HG02852 (cell line): ENCODE data around the gene DNER.
"Not testable (repeated sequence)": the region's sequence is repeated elsewhere in the genome, so short reads cannot be mapped to it uniquely, and the experiment has no call there.

Experiments
- ATAC-seq: cut with Tn5 transposase; IDR thresholded peaks from one replicate; pipeline ENCODE4 v1.9.1; 2021; ENCODE audit warnings: mild to moderate bottlenecking, moderate library complexity; ENCODE audit not compliant: unreplicated experiment

DNER gene

GRCh38 chr2:229714080-229714735 is at the start of gene DNER:
DNER (minus strand) TSS chr2:229714555; CDS start chr2:229714423, 132 bp downstream.
- peak; percentile 77 for ATAC-seq

- ATAC-seq: no peak
Observed at GRCh38 chr2:229761663-229762062, 47.3 kb upstream of the DNER start.

- ATAC-seq: not testable (repeated sequence)
Observed at GRCh38 chr2:229757462-229757861, 43.1 kb upstream of the DNER start.

- no peak for ATAC-seq
Observed at GRCh38 chr2:229752970-229753729, 38.8 kb upstream of the DNER start.

- no peak for ATAC-seq
Observed at GRCh38 chr2:229749779-229750178, 35.4 kb upstream of the DNER start.

GRCh38 chr2:229748950-229749349 is 34.6 kb upstream of the DNER start:
- ATAC-seq: no peak

GRCh38 chr2:229742691-229743090 is 28.3 kb upstream of the DNER start:
- not testable (repeated sequence) for ATAC-seq

GRCh38 chr2:229740279-229740678 is 25.9 kb upstream of the DNER start:
- no peak for ATAC-seq

GRCh38 chr2:229738024-229738625 is 23.8 kb upstream of the DNER start:
- ATAC-seq: no peak

- no peak for ATAC-seq
Observed at GRCh38 chr2:229734410-229734809, 20.1 kb upstream of the DNER start.

GRCh38 chr2:229733611-229734245 is 19.4 kb upstream of the DNER start:
- ATAC-seq: no peak

GRCh38 chr2:229732897-229733296 is 18.5 kb upstream of the DNER start:
- no peak for ATAC-seq

GRCh38 chr2:229731916-229732315 is 17.6 kb upstream of the DNER start:
- no peak for ATAC-seq

- ATAC-seq: no peak
Observed at GRCh38 chr2:229731363-229731762, 17.0 kb upstream of the DNER start.

GRCh38 chr2:229728370-229728769 is 14.0 kb upstream of the DNER start:
- ATAC-seq: no peak

- no peak for ATAC-seq
Observed at GRCh38 chr2:229726643-229727042, 12.3 kb upstream of the DNER start.

GRCh38 chr2:229725716-229726574 is 11.6 kb upstream of the DNER start:
- no peak for ATAC-seq

- not testable (repeated sequence) for ATAC-seq
Observed at GRCh38 chr2:229723192-229723591, 8.8 kb upstream of the DNER start.

- ATAC-seq: no peak
Observed at GRCh38 chr2:229719926-229720647, 5.7 kb upstream of the DNER start.

- ATAC-seq: no peak
Observed at GRCh38 chr2:229718057-229718456, 3.7 kb upstream of the DNER start.
